Cortex of kidney (tissue), 1 donor: ENCODE measurements around the gene KRTAP10-11.
"Not testable (repeated sequence)": the region's sequence is repeated elsewhere in the genome, so short reads cannot be mapped to it uniquely, and the experiment has no call there.

Experiments
- DNase-seq: peaks from one replicate; lab custom pipeline; 2025; lab: John Stamatoyannopoulos, UW

The KRTAP10-11 gene

GRCh38 chr21:44639331-44639655, 6.9 kb upstream of the KRTAP10-11 start:
- DNase-seq, result no peak

- no peak for DNase-seq
These were observed 5.5 kb upstream of the KRTAP10-11 start for GRCh38 chr21:44640761-44641160.

- DNase-seq, result no peak
These were observed 2.4 kb upstream of the KRTAP10-11 start for GRCh38 chr21:44643741-44644310.

- no peak for DNase-seq
These were observed 1.3 kb upstream of the KRTAP10-11 start for GRCh38 chr21:44644878-44645277.

- no peak for DNase-seq
These were observed 973 bp downstream of the KRTAP10-11 start for GRCh38 chr21:44647222-44647552.

GRCh38 chr21:44648557-44649311, 2.5 kb downstream of the KRTAP10-11 start:
- no peak for DNase-seq

- no peak for DNase-seq
These were observed 3.4 kb downstream of the KRTAP10-11 start for GRCh38 chr21:44649521-44650100.

- DNase-seq, result no peak
These were observed 4.2 kb downstream of the KRTAP10-11 start for GRCh38 chr21:44650265-44650972.

GRCh38 chr21:44650973-44651675, 4.9 kb downstream of the KRTAP10-11 start:
- DNase-seq, result no peak

GRCh38 chr21:44653123-44653522, 6.9 kb downstream of the KRTAP10-11 start:
- DNase-seq, result no peak

GRCh38 chr21:44653656-44654575, 7.7 kb downstream of the KRTAP10-11 start:
- DNase-seq, result no peak

- DNase-seq, result no peak
These were observed 8.5 kb downstream of the KRTAP10-11 start, which contains the start of gene KRTAP12-4 for GRCh38 chr21:44654576-44655175. Gene KRTAP12-4, minus strand, starts transcription at chr21:44654659. Its CDS starts 45 bp downstream, at chr21:44654614.

GRCh38 chr21:44656868-44657267, 10.7 kb downstream of the KRTAP10-11 start:
- DNase-seq, result no peak

GRCh38 chr21:44657635-44658540, 11.7 kb downstream of the KRTAP10-11 start, which contains the start of gene KRTAP12-3:
Gene KRTAP12-3, plus strand, starts transcription at chr21:44657932. Its CDS starts 48 bp downstream, at chr21:44657980.
- DNase-seq, result no peak

GRCh38 chr21:44658541-44658910, 12.3 kb downstream of the KRTAP10-11 start:
- DNase-seq, result no peak

- DNase-seq, result no peak
These were observed 12.8 kb downstream of the KRTAP10-11 start for GRCh38 chr21:44658913-44659595.

GRCh38 chr21:44661567-44661966, 15.4 kb downstream of the KRTAP10-11 start:
- DNase-seq, result not testable (repeated sequence)

GRCh38 chr21:44664691-44665090, 18.5 kb downstream of the KRTAP10-11 start:
- no peak for DNase-seq
